AG20443 (cell line): ENCODE measurements around the gene GPSM1.
"Not testable (repeated sequence)": the region's sequence is repeated elsewhere in the genome, so short reads cannot be mapped to it uniquely, and the experiment has no call there.

Experiments used
- DNase-seq: peaks from one replicate; pipeline ENCODE4 v3.0.0; 2012; ENCODE audit warnings: low spot score, mixed read lengths

The GPSM1 gene

DNA sequence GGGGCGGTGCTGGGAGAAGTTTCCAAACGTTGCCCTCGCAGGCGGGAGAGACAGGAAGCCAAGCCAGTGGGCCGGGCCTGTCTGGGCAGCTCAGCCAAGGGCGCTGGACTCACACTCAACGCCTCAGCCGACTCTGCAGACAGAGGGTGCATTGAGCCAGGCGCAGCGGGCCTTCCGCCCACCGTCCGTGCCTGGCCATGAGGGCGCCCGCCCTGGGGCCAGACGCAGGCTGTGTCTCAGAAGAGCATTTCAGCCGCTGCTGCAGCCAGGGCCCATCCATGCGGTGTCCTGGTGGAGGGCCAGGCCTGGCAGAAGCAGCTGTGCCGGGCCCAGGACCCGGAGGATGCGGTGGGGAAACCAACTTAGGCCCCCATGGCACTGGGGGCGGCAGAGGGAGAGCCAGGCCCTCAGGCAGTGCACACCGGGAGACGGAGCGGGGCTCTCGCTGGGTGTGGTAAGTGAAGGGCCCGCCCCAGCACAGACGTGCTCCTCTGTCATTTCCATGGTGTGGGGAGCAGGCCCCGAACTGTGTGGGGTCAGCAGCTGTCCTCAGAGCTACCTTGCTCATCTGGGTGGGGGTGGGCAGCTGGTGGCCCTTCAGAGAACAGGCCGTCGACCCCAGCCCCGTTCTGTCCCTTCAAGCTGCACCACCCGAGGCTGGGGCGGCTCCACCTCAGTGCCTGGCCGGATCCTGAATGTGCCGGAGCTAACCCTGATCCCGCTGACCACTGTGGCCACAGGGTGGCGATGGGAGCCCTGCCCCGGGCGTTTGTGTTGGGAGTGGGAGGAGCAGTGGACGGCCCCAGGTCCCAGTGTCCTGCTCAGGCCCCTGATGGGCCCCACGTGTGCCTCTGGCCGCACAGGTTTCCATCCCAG is 18.2 kb downstream of the GPSM1 start:
- DNase-seq, result peak; percentile 81

DNA sequence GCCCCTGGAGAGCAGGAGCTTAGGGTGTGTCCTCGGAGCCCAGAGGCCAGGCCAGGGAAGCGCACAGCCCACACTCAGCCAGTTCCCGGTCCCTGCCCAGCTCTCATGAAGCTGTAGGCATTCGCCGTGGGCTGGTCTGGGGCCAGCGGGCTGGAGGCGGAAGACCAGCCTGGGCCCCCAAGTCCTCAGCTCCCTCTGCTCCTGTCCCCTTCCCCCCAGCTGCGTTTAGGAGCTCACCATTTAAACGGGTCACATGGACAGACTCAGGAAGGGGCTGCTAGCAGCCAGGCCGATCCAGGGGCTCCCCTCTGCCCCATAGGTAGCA is 18.8 kb downstream of the GPSM1 start:
- no peak for DNase-seq

DNA sequence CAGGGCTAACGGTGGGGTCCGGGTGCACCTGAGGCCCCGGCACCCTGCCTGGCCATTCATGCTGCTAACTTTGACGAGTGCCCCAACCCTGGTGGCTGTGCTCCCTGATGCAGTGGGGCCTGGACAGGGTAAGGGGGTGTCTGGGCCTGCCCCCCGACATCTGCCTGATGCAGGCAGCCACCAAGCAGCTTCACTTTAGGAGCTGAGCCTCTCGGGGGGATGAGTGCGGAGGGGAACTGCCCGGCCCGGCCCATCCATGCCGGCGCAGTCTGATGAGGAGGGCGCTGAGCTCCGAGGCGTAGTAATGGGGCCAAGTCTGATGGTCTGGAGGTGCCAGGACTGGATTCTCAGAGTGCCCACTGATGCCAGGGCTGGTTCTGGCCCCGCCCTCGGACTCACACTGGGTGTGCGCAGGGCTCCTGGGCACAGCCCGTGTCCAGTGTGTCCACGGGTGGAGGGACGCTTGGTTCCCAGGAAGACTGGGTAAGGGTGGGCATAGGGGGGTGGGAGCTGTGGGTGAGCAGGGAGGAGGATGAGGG is 19.7 kb downstream of the GPSM1 start:
- no peak for DNase-seq

DNA sequence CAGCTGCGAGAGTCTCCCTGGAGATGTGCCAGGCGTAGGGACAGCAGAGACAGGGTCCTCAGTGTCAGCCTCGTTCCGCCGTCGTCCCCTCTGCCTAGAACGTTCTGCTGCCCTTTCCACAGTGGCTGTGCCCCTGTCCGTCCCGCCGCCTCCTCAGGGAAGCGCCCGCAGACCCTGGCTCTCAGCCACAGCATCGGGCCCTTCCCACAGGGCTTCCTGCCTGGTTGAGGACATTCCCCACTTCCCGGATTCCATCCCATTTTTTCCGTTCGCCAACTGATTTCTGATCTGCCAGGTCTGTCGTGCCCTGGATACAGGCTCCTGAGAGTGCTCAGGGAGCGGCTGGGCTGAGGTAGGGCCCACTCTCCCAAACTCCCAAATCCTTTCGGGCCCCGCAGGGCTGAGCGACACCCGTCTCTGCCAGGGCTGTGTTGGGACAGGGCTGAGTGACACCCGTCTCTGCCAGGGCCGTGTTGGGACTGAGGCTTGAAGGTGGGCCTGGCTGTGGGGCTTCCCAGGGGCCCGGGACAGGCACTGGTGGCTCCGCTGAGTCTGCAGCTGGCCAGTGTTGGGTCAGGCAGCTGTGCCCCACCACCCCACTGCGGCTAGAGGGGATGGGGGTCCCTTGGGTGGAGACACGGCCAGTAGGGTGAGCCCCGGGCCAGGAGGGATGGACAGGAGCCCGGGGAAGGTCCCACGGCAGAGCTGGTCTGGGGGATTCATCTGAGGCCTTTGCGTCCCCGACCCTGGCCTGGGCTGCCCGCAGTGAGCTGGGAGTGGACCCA is 20.3 kb downstream of the GPSM1 start:
- peak; percentile 34 for DNase-seq

DNA sequence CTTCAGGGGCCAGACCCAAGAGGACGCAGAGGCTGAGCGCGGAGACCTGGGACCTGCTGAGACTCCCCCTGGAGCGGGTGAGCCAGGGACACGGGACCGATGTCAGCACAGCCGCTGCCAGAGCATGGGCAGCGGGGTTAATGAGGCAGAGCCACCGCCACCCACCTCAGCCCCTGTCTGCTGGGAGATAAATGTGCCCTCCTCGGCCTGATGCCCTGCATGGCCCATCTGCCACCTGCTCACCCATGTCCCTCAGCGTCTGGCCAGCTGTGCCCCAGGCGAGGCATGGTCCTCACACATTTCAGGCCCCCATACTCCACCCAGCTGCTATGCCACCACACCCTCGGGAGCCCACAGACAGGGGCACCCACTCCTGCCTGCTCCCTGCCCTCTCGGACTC is 21.4 kb downstream of the GPSM1 start:
- DNase-seq, result no peak

DNA sequence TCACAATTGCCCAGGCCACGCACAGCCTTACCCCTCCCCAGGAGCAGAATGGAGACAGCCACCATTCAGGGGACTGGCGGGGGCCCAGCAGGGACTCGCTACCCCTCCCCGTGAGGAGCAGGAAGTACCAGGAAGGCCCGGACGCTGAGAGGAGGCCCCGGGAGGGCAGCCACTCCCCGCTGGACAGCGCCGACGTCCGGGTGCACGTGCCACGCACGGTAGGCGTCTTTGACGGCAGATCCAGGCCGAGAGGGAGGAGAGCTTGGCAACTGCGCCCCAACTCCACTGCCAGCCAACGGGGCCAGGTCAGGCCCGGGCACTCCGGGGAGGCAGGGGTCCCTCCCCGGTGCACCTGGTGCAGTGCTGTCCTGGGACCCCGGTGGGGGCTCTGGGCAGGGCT is 22.2 kb downstream of the GPSM1 start:
- no peak for DNase-seq

DNA sequence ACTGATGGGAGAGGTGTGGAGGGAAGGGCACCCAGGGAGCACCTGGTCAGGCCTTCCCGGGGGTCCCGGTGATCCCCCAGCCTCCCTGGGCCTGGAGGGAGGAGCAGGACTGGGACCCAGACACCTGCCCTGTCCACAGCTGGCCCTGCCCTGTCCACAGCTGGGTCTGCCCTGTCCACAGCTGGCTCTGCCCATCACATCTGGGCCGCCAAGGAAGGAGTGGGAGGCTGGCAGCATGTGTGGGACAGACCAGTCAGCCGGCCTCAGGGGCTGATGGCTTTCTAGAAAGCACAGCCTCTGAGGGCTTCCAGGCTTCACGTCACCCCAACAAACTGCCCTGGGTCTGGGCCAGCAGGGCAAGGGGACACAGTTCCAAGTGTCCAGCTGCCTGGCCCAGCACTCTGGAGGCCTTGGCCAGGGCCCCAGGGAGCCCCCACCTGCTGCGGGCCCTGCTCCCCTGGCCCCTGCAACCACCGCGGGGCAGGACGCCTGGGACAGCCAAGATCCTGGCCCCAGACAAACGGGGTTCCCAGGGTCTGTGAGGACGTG is 24.0 kb downstream of the GPSM1 start:
- DNase-seq, result no peak

DNA sequence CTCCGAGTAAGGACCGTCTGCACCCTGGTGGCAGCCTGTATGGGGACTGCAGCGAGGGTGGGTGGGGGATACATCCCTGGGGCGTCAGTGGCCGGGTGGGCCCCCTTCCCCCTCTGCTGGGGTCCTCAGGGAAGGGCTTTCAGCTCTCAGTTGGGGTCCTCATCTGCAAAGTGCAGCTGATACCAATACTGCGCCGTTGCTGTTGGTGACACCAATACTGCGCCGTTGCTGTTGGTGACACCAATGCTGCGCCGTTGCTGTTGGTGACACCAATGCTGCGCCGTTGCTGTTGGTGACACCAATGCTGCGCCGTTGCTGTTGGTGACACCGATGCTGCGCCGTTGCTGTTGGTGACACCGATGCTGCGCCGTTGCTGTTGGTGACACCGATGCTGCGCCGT is 24.5 kb downstream of the GPSM1 start:
- not testable (repeated sequence) for DNase-seq

DNA sequence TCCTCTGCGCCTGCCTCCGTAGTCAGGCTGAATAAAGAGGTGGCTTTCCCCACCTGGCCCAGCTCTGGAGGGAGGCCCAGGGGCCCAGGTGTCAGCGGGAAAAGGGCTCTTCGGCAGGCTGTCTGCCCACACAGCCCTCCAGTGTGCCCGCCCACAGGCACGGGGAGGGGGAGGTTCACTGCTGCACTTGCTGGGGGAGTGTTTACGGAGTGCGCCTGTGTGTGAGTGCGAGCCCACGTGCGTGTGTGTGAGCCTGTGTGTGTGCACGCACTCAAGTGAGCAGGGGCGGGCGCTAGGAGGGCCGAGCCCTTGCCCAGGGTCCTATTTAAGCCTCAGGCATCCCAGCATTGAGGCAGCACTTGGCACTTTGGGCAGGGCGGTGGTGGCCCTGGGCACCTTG is 25.3 kb downstream of the GPSM1 start:
- DNase-seq, result no peak

DNA sequence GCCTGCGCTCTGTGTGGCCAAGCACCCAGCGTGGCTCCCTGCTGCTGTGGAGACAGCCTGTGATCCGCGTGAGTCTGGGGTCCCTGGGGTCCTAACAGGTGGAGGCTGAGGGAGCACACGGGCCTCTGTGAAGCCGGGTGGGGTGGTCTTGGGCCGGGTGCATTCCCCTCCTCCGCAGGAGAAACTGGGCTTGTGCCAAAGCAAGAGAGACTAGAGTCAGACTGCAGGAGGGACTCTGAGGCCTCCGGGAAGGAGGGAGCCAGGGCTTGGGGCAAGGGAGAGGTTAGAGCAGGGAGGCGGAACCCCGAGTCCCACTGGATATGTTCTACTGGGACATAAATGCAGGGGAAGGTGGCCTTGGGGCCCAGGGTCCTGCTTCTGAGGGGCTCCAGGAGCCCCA is 25.7 kb downstream of the GPSM1 start:
- DNase-seq, result no peak

DNA sequence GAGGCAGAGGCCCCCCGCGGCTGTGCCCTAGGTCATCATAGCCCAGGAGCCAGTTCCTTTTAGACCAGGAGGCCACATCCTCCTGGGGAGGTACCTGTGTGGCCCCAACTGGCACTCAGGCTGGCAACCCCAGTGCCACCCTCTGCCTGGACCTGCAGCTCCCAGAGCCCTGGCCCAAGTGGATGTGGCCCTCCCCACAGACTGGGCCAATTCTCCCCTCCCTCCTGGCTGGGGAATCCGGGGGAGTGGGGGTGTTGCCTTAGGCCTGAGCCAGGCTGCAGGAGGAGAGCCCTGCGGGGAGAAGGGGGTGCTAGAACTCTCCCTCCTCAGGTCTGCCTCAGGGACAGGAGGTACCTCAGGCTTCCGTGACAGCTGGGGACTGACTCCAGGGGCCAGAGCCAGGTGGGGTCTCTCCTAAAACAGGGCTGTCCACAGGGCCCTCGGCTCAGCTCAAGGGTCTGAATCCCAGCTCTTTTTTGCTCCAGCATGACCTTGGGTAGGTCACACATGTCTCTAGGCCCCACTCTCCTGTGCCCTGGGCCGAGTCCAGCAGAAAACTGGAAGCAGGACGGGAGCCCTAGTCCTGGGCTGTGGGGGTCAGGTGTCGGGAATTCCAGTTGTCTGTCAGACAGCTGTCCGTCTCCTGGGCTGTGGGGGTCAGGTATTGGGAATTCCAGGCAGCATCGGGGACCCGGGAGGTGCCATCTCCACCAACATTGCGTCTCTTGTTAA is 26.6 kb downstream of the GPSM1 start:
- no peak for DNase-seq

DNA sequence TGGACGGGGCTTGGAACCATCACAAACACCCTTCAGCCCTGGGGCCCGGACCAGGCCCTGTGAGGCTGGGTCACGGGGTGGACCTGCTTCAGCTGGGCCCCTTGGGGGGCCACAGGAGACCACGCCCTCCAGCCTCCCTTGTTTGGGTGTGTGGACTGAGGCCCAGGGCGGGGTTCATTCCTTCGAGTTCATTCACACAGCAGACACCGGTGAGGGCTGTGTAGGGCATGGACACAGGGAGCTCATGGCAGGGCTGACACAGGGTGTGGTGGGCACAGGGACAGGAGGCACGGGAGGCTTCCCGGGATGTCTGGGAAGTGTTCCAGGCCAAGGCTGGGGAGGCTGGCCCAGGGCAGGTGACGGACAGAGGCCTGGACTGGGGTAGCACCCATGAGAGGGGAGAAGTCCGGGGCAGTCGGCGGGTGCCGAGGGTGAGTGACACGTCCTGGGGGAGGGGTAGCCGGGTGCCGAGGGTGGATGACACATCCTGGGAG is 27.3 kb downstream of the GPSM1 start:
- DNase-seq, result peak; percentile 64

DNA sequence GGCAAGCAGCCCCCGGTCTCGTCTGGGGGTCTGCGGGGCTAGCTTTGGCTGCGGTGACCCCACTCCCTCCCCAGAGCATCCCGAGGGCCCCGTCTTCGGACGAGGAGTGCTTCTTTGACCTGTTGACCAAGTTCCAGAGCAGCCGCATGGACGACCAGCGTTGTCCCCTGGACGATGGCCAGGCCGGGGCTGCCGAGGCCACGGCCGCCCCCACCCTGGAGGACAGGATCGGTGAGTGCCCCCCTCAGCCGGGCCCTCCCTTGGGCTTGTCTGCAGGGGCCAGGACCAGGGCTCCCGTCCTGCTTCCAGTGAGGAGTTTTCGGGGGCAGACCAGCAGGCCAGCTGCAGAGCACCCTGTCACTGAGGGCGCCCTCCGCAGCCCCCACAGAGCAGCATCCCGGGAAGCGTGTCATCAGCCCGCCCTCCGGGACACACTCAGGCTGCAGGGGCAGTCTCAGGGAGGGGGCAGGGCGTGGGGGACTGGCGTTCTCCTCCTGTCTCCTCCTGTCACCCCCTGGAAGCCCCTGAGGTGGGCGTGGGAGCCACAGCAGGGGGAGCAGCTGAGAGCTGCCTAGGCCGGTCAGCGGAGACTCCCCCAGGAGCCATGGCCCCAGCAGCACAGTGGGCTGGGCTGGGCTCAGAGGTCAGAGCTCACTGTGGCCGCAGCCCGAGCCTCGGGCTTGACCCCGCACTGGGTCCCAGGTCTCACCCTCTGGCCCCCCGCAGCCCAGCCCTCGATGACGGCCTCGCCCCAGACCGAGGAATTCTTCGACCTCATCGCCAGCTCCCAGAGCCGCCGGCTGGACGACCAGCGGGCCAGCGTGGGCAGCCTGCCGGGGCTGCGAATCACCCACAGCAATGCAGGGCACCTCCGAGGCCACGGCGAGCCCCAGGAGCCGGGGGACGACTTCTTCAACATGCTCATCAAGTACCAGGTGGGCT is 28.5 kb downstream of the GPSM1 start:
- no peak for DNase-seq

DNA sequence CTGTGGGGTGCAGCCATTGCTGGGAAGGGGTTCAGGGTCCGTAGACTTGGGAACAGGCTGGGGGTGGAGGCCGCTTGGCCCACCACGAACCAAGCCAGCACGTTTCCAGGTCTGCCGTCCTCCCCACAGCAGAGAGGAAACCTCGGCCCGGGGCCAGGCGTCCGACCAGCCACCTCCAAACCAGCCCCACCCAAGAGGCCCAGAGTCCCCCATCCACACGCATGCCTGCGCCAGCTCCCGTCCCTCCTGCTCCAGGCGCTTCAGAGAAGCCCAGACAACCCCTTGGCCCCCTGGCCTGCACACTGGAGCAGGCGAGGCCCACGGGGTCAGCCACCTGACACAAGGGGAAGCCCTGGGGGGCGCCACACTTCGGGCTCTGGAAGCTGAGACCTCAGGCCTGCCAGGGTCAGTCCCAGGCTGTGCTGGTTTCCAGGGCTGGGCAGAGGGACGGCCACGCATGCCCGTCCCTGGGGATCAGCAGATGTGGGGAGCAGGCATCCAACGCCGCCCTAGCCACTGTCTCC is 29.9 kb downstream of the GPSM1 start:
- no peak for DNase-seq

DNA sequence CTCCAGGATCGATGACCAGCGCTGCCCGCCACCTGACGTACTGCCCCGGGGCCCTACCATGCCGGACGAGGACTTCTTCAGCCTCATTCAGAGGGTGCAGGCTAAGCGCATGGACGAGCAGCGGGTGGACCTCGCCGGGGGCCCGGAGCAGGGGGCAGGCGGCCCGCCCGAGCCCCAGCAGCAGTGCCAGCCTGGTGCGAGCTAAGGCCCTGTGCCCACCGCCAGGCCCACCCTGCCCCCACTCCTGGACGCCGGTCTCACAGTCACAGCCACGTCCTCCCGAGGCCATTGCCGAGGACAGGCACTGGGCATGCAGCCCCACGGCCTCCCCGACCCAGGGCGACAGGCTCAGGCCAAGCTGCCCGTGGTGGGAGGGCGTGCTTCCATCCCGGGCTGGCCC is 30.7 kb downstream of the GPSM1 start:
- DNase-seq, result no peak

DNA sequence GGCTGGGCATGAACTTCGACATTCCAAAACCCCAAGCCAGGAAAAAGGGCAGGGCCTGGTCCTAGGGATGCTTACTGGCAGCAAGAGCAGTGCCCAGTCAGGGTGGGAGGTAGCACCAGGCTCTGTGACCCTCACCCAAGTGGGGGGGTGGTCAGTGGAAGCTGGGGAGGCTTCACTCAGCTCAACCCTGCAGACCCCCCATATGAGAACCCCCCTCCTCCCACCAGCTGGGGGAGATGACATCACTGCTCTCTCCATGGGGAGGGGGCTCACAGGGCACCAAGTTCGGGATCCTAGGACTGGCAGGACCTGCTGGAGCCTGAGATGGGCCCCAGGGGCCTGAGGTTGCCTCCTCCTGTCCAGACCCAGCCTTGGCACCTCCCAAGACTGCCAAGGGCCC is 31.5 kb downstream of the GPSM1 start:
- no peak for DNase-seq

DNA sequence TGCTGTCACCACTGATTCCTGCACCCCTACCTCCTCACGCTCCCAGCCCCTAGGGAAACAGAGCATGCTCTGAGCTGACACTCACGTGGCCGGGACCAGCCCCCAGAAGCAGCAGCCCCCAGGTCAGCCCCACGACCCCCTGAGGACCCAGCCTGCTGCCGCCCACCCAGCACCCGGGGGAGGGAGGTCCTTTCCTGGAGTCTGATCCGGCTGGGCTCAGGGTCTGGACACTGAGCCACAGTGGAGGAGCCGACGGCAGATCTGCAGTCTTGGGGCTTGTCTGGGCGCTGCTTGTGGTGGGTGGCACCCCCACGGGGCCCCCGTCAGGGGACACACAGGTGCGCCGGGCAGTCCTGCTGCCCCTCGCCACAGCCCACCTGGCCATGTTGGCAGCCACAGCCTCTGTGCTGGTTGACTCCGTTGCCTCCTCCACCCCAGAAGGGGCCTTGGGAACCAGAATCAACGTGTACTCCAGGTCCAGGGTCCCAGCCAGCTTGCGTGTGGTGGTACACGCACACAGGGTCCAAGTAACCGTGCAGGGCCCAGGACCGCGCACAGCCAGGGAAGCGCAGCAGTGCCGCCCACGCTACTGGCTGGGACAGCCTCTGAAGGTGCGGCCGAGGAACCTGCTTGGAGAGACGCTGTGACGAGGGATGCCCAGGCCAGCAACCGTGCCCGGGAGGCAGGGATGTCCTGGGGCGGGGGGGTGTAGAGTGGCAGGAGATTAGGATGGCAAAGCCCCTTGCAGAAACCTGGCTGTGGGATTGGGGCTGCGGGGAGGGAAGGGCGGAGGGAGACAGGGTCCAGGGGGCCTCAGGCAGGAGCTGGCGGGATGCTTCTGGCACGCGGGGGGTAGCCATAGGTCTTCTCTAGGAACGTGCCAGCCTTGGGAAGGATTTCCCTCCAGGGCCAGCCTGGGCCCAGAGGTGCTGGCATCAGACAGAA is 32.7 kb downstream of the GPSM1 start:
- no peak for DNase-seq

DNA sequence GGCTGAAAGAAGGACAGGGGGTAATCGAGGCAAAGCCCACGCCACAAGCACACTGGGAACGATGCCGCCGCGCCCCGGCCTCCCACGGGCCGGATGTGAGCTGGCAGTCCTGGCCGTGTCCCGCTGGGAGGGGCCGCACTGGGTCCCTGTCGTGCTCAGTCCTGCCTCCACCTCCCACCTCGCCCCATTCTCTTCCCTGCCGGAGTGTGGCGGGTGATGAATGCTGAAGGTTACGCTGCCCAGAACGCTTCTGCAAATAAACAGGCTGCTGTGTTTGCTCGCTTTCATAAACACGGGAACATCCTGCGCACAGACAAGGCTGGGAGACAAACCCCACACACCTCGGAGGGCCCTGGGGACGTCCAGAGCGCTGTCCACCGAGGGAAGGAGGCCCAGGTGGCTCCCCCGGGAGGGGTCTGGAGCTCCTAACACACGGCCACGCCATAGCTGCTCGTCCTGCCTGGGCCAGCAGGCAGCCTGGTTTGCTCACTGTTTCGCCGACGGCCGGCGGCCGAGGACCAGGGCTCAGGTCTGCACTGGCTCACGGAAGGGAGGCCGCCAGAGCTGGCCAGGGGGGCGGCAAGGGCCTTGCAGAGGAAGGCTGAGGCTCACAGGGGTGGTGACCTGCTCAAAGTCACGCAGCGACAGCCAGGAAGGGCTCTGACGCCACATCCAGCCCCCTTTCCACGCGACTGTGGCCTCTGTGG is 33.9 kb downstream of the GPSM1 start:
- peak; percentile 52 for DNase-seq
